ENCODE data around the gene QSOX2.

Gene QSOX2

DNA sequence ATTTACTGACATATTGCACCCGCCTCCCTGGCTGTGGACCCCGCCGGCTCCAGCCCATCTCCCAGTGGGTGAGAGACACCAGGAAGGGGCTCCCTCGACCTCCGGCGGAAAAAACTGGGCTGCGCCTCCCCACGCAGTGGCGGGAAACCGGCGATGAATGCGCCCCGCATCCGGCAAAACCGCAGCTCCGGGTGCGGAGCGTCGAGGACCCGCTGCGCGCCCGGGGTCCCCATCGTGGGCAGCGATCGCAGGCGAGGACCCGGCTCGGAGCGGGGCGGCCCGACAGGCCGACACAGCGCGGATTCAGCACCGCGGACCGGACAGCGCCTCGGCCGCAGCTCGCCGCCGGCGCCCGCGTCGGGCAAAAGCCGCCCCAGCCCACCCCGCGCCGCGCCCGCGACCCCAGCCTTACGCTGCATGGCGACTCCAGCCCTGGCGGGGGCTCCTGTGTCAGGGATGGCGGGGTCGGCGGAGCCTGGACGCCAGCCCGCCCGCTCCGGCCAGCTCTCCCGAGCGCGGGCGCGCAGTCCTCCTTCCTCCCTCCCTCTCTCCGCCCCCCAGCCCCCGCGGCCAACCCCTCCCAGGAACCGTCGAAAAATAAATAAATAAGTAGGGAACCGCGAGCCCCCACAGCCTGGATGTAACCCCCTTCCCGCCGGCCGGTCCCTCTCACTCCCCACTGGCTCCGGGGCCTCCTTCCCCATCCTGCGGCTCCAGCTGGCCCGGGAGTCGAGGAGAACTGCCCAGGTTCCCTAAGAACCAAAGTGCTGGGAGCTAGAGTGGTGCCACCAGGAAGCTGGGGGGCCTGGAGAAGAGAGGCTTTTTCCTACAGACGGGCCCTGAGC, 43.8 kb downstream of the QSOX2 start:
- DNase-seq = no peak

DNA sequence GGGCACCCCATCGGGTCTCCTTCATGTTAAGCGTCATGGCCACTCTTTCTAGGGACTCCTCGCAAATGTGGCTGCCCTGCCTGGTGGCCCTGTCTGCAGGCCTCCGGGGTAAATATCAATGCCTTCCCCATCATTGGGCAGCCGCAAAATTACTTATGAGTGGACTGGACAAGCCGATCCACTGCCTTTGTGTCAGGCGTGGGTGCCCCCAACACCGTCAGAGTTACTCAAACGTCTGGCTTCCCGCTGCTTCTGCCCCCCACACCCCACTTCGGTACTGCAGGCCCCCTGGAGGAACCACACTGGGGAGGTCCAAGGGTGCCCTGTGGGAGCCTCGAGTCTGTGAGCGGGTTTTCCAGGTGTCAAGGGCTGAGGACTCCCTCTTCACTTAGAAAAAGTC, 44.4 kb downstream of the QSOX2 start:
- DNase-seq = no peak

DNA sequence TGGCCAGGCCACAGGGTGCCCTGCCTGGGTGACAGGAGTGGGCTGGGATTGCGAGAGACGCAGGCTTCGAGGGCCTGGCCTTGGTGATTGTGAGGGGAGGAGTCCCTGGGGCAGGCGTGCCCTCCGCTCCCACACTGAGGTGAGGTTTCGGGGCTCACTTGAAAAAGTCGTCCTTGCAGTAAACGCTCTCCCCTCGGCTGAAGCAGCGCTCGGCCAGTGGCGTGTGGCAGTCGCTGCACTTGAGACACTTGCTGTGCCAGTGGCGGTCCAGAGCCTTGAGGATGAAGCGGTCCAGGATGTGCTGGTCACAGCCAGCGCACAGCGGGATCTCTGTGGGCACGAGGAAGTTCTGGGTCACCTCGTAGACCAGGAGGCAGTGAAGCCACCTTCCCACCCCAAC, 45.2 kb downstream of the QSOX2 start:
- DNase-seq = no peak

DNA sequence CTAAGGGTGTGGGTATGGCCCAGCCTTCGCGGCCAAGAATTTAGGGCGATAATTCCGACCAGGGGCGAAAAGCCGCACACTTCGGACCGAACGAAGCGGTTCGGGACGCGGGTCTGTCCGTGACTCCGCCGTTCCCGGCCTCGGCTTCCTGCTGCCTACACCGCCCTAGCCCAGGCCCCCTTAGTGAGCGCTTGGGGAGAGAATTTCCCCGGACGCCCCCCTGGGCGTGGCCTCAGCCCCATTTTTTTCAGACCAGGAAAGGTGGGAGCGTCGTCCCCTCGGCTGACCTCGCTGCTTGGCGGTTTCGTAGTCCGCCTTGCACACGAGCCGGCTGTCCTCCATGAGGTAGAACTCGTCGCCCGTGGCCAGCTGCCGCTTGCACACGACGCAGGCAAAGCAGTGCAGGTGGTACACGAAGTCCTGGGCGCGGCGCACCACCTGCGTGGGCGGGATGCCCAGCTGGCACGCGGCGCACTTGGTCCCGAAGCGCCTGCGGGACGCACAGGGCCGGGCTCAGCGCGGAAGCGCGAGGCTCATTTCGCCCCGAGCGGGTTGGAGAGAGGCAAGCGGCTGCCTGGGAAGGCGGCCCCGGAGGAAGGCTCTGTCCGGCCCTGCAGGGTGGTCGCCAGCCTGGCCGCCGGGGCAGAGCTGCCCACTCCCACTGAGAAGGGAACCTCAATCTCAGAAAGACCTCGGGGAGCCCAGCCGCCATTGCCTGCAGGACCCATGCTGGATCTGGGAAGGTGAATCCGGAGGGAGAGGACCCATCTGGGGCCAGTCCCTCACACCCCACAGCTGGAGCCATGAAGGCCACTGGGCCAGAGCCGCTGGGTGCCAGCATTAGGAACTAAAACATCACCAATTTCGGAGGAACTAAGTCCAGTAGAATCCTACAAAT, 46.0 kb downstream of the QSOX2 start:
- no peak for DNase-seq

DNA sequence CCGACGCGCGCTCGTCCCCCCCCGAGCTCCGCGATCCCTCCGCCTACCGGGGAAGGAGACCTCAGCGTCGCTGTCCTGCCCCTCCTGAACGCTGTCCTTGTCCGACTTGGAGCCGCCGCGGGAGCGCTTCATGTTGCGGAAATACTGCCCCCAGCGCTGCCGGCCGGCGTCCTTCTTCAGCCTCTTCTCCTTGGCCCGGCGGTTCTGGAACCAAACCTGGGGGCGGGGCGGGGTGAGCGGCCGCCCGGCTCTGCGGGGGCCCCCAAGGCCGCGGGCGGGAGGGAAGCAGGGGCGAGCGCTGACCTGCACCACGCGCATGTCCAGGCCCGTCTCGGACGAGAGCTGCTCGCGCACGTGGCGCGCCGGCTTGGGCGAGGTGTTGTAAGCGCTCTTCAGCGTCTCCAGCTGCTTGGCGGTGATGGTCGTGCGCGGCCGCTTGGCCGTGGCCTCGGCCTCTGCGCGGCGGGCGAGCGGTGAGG, 47.0 kb downstream of the QSOX2 start:
- DNase-seq = no peak

DNA sequence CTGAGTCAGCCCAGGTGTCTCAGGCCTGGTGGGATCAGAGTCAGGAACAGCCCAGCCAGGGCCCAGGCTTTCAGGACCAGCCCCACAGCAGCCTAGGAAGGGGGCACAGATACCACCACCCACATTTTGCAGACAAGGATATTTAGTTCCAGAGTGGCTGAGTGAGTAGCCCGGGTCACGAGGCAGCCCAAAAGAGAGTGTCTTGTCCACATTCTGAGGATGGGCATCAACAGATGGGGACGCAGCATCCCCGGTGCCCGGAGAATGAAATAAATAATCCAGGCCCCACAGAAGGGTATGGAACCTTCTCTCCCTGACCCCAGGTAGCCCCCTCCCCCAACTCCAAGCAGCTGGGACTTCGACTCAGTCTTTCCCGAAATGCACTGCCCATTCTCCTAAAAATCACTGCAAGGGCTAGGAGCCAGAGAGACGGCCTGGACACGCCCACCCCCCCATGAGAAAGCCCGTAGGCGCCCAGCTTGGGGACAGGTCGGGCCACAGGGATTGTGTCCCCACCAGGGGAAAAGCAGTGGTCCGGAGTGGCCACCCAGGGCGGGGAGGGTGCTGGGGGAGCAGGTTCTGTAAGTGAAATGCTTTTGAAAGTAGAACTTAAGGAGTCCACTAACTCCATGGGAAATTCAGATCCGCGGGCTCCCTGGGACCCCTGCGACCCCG, 47.5 kb downstream of the QSOX2 start:
- no peak for DNase-seq

DNA sequence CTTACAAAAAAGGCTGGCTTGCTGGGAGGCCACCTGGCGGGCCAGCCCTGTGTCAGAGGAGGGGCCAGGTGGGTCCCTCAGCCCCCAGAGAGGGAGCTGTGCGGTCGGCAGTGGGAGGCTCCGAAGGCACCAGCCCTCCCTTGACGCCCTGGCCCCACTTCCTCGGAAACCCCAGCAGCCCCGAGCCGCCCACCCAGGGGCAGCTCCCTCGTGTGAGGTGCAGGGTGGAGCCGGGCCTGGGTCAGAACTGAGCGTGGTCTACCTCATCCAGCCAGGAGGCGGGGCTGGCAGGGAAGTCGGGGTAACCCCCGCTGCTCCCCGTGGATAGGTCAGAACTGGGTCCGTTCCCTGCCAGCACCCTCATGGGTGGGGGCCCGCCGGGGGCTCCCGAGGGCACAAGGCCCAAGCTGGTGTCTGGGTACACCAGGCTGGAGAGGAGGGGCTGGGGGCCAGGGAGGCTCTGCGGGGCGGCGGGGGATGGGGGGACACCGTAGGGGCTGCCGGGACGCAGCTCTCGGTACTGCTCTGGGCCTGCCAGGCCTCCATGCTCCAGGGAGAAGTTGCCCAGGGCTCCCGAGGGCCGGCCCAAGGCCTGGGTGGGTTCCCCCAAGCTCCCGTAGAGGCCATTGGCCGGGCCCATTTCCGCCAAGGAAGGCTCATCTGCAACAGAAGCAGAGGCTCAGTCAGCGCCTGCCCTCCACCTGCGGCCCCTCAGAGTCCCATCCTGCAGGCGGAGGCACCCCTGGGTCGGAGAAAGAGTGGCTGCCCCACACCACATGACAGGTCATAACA, 48.3 kb downstream of the QSOX2 start:
- DNase-seq = no peak

DNA sequence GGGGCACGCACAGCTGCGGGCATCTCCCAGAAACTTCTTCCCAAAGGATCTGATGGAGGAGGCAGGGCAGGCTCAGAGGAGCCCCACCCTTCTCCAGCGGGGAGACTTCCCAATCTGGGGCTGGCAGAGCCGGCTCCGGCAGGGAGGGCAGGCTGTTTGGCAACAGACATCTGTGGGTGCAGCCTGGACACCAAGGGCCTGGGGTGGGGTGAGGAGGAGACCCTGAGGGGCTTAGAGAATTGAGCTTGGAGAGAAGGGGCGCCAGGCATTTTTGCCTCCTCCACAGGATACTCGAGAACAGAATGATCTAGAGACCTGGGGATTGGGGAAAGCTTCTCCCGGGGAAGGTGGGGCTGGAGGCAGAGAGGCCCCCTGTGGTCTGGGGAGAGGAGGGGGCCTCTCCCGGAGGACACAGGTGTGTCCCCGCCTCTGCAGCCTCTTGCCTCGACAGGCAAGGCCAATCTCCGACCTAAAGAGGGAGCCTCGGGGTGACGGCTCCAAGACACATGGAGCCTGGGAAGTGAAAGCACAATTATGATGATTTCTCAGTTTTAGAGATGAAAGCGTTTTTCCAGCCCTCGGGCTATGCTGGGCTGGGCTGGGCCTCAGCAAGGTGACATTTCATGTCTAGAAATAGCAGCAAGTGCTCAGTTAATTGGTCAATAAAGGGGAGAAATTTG, 49.1 kb downstream of the QSOX2 start:
- DNase-seq = no peak

DNA sequence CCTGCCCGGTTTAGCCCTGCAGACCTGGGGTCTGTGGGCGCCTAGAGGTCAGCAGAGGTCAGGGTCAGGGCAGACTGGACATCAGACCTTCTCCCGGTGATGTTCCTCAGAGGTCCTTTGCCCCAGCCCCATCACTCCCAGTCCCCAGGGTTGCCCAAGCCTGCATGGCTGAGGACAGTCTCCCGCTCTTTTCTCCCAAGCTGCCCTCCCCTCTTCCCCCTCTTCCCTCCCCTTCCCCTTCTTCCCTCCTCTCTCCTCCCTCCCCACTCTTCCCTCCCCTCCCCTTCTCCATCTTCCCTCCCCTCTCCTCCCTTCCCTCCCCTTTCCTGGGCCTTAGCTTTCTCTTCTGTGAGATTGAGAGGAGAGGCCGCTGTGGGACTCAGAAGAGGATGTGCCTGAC, 51.1 kb downstream of the QSOX2 start:
- DNase-seq = no peak

DNA sequence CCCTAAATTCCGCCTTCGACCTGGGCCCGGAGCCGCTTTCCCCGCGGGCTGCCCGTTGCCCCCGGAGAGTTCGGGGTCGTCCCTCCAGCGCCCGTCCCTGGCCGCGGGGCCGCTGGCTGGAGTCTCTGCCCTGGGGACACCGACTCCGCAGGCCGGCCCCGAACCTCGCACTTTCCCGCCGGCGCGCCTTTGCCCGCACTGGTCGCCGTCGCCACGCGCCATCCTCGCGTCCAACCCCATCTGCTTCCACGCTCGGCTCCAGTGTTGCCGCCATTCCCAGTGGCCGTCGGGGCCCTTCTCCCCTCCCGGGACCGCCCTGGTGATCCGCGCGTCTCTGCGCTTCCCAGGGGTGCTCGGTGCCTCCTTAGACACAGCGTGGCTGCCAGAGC, 51.7 kb downstream of the QSOX2 start:
- DNase-seq = no peak

DNA sequence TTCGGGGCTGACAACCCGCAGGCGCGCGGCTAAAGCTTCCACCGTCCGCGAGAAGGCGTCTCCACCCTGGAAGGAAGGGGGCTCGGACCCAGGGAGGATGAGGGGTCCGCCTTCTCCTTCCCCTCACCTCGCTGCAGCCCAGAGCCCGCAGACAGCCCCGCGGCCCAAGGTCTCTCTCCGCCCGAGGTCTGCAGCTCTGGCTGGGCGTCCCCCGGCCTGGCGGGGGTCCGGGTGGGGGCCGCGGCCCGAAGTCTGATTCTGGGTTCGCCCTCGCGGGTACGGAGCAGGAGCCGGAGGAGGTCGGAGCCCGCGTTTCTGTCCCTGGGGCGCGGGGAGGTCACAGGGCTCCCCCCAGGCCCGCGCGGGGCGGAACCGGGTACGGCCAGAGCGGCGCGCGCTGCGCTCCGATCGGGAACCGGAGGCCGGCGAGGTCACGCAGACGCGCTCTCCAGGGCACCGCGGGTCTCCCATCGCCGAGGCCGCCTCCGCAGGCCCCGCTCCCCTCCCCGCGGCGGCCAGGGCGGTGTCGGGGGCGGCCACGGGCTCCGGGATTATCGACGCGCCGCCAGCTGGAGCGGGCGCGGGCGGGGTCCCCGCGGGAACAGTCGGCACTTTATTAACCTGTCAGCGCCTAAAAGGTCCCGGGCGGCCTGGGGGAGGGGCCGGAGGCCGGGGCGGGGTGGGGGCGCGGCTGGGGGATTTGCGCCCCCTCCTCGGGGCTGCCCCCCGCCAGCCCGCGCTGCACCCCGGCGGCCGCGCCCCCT, 52.3 kb downstream of the QSOX2 start:
- DNase-seq = no peak

DNA sequence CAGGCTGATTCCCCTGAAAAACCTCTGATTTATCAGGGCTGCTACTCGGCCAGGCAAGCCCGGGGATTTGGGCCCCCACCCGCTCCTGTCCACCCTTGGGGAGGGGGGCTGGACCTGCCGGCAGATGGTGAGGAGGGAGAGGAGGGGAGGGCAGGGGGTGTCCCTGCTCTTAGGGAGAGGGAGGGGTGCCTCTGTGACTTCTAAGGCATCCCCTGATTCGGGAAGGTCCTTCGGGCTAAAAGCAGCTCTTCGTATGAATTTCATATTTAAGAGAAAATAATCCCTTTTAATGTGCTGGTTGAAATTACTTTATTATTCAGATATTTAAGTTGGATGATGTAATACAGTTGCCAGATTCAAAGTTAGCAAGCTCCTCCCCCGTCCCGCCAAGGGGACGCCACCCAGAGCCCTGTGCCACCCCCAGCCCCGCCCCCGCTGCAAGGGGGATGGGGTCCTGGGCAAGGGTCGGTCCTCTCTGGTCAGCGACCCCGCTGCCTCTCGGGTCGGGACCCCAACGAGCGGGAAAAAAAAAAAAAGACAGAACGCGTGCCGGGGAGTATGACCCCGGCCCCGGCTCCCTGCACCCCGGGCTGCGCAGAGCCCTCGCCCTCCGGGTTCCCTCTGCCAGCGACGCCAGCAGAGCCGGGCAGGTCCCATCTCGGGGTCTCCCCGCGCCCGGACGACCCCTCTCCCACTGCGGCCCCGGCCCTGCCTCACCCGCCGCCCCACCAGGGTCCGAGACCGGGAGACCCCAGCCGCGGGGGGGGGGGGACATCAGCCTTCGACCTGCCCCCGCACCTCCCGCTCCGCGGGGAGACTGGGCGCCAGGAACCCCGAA, 53.1 kb downstream of the QSOX2 start:
- no peak for DNase-seq

DNA sequence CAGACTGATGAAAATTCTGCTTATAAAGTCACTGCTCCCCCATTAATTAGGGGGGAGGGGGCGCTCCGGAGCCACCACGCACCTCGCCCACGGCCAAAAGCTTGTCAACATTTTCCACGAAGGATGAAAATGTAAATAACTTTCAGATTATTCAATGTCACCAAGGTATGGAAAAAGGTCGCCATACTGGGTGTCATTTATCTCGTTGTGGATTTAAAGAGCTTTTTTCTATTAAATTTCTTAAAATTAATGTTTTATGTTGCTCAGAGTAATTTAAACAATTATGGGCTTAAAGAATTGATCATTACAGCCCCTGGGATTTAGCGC, 53.7 kb downstream of the QSOX2 start:
- DNase-seq = no peak

DNA sequence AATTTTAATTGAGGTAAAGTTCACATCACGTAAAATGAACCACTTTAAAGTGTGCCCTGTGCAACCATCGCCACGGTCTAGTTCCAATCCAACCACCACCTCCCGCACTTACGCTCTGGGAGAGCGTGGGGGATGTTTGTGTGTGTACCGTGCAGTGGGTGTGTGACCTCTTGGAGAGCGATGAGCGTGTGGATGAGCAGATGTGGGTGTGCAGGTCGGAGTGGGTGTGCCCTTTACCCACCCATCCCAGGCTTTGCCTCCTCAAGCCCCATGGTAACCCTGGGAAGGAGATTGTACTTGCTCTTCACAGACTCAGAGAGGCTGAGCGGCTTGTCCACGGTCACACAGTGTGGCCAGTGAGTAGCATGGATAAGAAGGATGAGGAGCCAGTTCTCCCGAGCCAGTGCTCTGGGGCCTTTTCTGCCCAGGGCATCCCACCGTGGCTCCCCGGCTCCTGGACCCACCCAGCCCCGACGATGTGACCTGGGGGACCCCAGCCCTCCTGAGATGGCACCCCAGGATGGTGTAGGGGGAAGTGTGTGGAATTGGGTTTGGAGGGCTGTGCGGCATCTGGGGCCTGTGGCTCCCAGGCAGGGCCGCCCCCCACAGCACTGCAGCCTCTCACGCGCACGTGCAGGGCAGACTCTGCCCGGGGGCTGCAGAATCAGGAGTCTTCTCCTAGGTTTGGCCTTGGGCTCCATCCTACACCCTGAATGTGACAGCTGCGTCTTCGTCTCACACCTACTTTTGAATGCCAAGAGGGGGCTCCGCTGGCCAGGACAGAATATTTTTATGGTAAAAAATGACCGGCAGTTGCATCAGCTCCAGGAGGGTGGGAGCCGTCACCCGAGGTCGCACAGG, 54.3 kb downstream of the QSOX2 start:
- no peak for DNase-seq

DNA sequence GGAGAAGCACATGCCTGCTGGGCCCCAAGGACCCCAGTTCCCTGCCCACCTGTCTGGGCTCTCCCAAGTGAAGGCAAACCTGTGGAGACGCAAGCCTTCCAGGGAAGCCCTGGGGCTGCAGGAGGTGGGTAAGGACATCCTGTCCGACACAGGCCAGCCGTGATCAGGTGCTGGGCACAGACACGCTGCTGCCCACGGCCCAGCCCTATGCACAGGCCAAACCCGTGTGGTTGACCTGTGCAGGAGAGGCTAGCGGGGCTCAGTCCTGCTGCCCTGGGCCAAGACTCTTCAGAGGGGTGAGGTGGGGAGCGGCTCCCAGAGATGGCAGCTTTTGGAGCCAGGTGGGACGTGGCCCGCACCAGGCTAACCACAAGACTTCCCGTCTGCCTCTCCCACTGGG, 55.0 kb downstream of the QSOX2 start:
- no peak for DNase-seq

DNA sequence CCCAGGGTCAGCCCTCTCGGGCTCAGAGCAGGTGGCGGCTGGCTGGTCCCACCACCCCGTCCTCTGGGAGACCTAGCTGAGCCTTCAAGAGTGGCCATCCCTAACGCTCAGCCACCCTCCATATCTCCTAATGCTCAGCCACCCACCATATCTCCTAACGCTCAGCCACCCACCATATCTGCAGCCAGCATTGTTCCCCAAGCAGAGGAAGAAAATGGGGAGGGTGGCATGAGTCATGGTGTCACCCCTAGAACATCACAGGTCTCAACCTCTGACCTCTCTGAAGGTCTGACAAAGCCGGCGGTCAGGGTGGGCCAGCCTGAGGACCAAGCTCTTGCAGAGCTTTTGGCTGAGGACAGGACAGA, 55.4 kb downstream of the QSOX2 start:
- DNase-seq = no peak

DNA sequence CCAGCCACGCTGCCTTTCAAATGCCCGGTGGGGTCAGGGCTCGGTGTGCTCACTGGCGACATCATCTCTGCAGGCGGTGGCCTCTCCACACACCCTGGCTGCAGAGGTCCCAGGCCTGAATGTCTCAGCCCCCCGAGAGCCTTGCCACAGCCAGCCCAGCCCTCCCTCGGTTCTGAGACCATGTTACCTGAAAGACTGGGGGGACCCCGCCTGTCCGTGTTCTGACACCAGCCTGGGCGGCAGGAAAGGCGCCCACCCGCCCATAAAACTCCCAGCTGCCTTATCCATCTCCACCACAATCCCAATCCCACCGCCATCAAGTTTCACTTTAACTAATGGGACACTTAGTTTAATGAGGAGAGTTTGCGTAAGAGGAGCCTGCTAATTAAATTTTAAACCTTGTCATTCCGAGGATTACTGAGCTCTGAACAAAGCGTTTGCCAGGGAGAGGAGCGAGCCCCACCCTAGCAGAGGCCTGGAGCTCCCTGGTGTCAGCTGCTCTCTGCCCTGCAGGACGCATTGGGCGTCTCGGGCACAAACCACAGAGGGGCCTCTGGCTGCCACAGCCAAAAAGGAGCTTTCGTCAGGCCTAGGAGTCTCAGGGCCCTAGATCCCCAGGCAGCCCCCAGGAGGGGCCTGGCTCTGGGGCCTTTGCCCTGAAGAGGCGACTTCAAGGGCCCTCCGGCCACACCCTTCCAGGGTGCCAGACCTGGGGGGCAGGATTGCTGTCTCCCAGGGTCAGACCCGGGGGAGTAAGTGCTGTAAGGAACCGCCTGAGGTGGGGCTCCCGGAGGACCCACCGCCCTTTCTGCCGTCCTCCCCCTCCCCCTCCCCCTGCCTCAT, 56.0 kb downstream of the QSOX2 start:
- no peak for DNase-seq
